Small intestine (tissue), 7 donors: ENCODE data around the gene LRP1. TPM values are rescaled to one million over a fixed set of nuclear protein-coding genes. Genes with fewer than 3 reads are reported as not detected.

ENCODE experiments used
- DNase-seq, 2 donors: peaks; one replicate each; pipeline versions ENCODE4 v3.0.0 to v3.0.0-alpha.2; 2013
- FAIRE-seq: peaks from 2 replicates; lab custom pipeline; 2012; peaks lifted over from hg19 to GRCh38; lab: Jason Lieb, UNC
- H3K27ac ChIP-seq, 3 donors: one replicate each; pipeline ENCODE4 v1.5.1; 2013; ENCODE audit warnings: low read length in 2 of 3, mild to moderate bottlenecking in 2 of 3, control low read depth in 1 of 3, inconsistent platforms in 1 of 3, low read depth in 1 of 3, moderate library complexity in 1 of 3
- H3K27me3 ChIP-seq, 3 donors: one replicate each; pipeline ENCODE4 v1.6.1; 2013; ENCODE audit warnings: low read length in 3 of 3, inconsistent platforms in 1 of 3; ENCODE audit not compliant: control insufficient read depth in 3 of 3, insufficient read depth in 3 of 3
- H3K36me3 ChIP-seq, 3 donors: one replicate each; pipeline ENCODE4 v1.6.1; 2013; ENCODE audit warnings: low read length in 3 of 3, inconsistent platforms in 1 of 3, low read depth in 1 of 3, mild to moderate bottlenecking in 1 of 3, moderate library complexity in 1 of 3; ENCODE audit not compliant: control insufficient read depth in 3 of 3, insufficient read depth in 2 of 3
- H3K4me1 ChIP-seq, 3 donors: one replicate each; pipeline ENCODE4 v1.6.1; 2013; ENCODE audit warnings: low read length in 2 of 3, inconsistent platforms in 1 of 3, low read depth in 1 of 3, mild to moderate bottlenecking in 1 of 3, moderate library complexity in 1 of 3; ENCODE audit not compliant: control insufficient read depth in 3 of 3, insufficient read depth in 2 of 3
- H3K4me3 ChIP-seq, 3 donors: one replicate each; pipeline ENCODE4 v1.5.1; 2013; ENCODE audit warnings: low read length in 3 of 3, control low read depth in 1 of 3, inconsistent platforms in 1 of 3, low read depth in 1 of 3, mild to moderate bottlenecking in 1 of 3, moderate library complexity in 1 of 3
- H3K9me3 ChIP-seq, 2 donors: one replicate each; pipeline ENCODE4 v1.6.1; 2013; ENCODE audit warnings: low read depth in 1 of 2, low read length in 1 of 2; ENCODE audit not compliant: control insufficient read depth in 2 of 2, insufficient read depth in 1 of 2
- WGBS, 3 donors: extraction: QIAGEN DNeasy Blood & Tissue Kit; methylation state at CpG; one replicate each; pipeline ENCODE4 v1.1.7; 2013; 5-methylcytosine and 5-hydroxymethylcytosine counted together
- polyA plus RNA-seq, 4 donors: library from polyadenylated mRNA; stranded (reverse) in 3 of 4; unstranded in 1 of 4; fragments of 200-250 nt in 3 of 4; fragments of 120-200 nt in 1 of 4; gene quantifications; one replicate each; pipeline versions ENCODE4 v1.2.1 to v1.2.3, GENCODE V29; 2013
- donor health status: healthy with polysubstance abuse.
- donor health status: control.
- donor health status: control.
- donor health status: Bipolar disorder and iron deficiency.
- donor health status: healthy.

The LRP1 gene
- polyA plus RNA-seq, 4 donors, result 24.3 to 55.3 (median 41.6) TPM

GRCh38 chr12:57092876-57093414 is 35.3 kb upstream of the LRP1 start:
- Histone ChIP-seq H3K36me3 (peaks cover 0 to 73% (median 12%) of the 10 kb centered on the region in 3 donors), H3K27me3 (no peaks in the 10 kb centered on the region), H3K4me3 (no peak overlapping the region), H3K9me3 (no peaks in the 10 kb centered on the region), H3K27ac (peak overlapping the region in 1 of 3 donors; percentile 21), H3K4me1 (peaks cover 0 to 21% (median 0%) of the 10 kb centered on the region in 3 donors)
- FAIRE-seq, result no peak
- no peak for DNase-seq
- WGBS, 3 donors, result 83 to 87% (median 86%) methylated on average over 4 of the region's 4 CpGs

DNA sequence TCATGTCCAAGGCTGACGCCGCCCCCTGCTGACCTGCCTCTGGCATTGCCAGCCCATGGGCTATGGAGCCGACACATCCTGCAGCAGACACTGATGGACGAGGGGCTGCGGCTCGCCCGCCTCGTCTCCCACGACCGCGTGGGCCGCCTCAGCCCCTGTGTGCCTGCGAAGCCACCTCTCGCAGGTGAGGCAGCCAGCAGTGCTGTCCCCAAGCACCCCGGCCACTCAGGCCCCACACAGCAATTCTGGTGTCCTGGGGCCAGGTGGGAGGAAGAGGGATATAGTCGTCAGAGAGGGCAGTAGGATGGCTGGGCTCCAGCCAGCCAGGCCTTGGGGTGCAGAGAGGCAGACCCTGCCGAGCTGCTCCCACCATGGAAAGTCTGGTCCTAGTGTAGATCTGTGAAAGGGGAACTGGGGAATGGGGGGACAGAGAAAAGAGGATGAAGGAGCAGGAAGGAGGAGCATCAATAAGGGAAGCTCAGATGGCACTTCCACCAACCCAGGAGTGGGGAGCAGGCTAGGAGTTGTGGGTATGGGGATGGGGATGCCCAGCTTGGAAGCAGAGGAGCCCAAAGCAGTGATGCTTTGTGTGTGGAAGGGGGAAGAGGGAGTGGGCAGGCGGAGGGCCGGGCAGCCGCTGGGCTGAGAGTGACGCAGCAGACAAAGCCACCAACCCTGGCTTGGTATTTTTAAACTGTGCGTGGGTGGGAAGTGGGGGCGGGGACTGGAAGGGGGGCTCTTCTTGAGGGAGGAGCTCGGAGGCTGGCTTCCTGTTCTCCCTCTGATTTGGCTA is 34.7 kb upstream of the LRP1 start:
- H3K27ac ChIP-seq, result peak overlapping the region in 2 of 3 donors; percentile 57 to 69
- H3K9me3 ChIP-seq, result no peaks in the 10 kb centered on the region
- H3K4me1 ChIP-seq, result peaks cover 0 to 17% (median 0%) of the 10 kb centered on the region in 3 donors
- DNase-seq (no peak), FAIRE-seq (no peak)
- no peaks in the 10 kb centered on the region for H3K27me3 ChIP-seq
- no peak overlapping the region for H3K4me3 ChIP-seq
- H3K36me3 ChIP-seq, result peaks cover 2 to 76% (median 15%) of the 10 kb centered on the region in 3 donors
- 44 to 73% (median 61%) methylated on average over 22 to 24 of the region's 24 CpGs for WGBS, 3 donors

DNA sequence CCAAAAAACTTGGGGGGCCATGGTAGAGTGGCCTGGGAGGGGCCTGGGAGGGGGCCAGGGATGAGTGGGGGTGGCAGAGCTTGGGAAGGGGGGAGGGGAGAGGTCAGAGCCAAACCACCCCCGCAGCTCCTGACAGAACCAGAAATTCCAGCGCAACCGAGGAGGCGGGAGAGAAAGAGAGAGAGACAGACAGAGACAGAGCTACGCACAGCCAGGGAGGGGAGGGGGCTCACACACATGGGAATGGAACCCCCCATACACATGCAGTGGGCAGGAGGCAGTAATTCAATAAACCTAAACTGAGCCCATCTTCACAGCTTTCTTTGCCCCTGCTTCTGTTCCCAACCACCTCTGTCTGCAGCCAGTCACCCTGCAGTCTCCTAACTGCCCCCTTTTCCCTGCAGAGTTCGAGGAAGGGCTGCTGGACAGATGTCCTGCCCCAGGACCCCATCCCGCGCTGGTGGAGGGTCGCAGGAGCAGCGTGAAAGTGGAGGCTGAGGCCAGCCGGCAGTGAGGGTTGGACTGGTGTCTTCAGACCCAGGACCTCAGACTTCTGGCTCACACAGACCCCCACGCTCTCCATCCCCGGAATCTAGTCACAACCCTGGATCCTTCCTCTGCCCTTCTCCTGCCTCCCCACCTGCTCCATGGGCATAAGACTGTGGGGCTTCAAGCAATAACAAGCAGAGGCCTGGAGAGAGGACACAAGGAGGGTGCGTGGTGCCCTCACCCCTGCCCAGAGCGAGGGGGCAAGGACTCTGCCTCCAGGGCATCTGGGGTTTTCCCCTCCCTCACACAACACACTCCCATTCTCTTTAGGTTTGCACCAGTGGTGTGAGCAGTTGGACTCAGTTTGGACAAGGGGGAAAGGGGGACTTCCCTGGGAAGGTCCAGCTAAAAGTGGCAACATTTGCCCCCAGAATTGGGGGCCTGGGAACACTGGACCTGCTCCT is 33.8 kb upstream of the LRP1 start:
- peaks cover 2 to 85% (median 19%) of the 10 kb centered on the region in 3 donors for H3K36me3 ChIP-seq
- H3K27ac ChIP-seq, result peak overlapping the region in 2 of 3 donors; percentile 17 to 78
- H3K4me1 ChIP-seq, result peaks cover 0 to 17% (median 0%) of the 10 kb centered on the region in 3 donors
- WGBS, 3 donors, result 54 to 77% (median 68%) methylated on average over 13 to 15 of the region's 15 CpGs
- no peaks in the 10 kb centered on the region for H3K9me3 ChIP-seq
- no peaks in the 10 kb centered on the region for H3K27me3 ChIP-seq
- DNase-seq (no peak), FAIRE-seq (no peak)
- H3K4me3 ChIP-seq, result no peak overlapping the region

DNA sequence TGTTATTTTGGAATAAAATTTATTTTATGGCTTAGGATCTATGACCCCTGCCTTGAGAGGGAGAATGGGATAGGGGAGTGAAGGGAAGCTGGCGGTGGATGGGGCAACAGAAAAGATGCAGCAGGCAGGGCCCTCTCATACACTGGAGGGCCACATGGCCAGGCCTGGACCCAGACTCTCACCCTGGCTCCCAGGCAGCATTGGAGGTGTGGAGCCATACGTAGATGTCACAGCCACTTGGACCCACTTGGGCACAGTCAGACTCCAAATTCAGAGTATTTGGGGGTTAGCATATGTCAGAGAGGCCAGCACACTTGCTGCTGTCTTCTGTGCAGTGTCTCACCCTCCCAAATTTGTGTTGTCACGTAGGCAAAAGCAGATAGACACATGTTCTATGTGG is 32.8 kb upstream of the LRP1 start:
- DNase-seq, result no peak
- Histone ChIP-seq H3K4me3 (no peak overlapping the region), H3K27me3 (no peaks in the 10 kb centered on the region), H3K9me3 (no peaks in the 10 kb centered on the region), H3K4me1 (peaks cover 0 to 18% (median 0%) of the 10 kb centered on the region in 3 donors), H3K27ac (no peak overlapping the region), H3K36me3 (peaks cover 6 to 90% (median 23%) of the 10 kb centered on the region in 3 donors)
- no peak for FAIRE-seq
- 85 to 97% (median 96%) methylated on average over 3 of the region's 3 CpGs for WGBS, 3 donors

- 59 to 81% (median 62%) methylated on average over 6 of the region's 6 CpGs for WGBS, 3 donors
- H3K36me3 ChIP-seq, result peaks cover 6 to 83% (median 23%) of the 10 kb centered on the region in 3 donors
- H3K4me1 ChIP-seq, result peaks cover 0 to 19% (median 0%) of the 10 kb centered on the region in 3 donors
- DNase-seq (peak in 1 of 2 donors; percentile 33), FAIRE-seq (no peak)
- H3K9me3 ChIP-seq, result no peaks in the 10 kb centered on the region
- H3K4me3 ChIP-seq, result no peak overlapping the region
- H3K27me3 ChIP-seq, result no peaks in the 10 kb centered on the region
- peak overlapping the region in 1 of 3 donors; percentile 11 for H3K27ac ChIP-seq
Observed at GRCh38 chr12:57096099-57096572, 32.1 kb upstream of the LRP1 start.

DNA sequence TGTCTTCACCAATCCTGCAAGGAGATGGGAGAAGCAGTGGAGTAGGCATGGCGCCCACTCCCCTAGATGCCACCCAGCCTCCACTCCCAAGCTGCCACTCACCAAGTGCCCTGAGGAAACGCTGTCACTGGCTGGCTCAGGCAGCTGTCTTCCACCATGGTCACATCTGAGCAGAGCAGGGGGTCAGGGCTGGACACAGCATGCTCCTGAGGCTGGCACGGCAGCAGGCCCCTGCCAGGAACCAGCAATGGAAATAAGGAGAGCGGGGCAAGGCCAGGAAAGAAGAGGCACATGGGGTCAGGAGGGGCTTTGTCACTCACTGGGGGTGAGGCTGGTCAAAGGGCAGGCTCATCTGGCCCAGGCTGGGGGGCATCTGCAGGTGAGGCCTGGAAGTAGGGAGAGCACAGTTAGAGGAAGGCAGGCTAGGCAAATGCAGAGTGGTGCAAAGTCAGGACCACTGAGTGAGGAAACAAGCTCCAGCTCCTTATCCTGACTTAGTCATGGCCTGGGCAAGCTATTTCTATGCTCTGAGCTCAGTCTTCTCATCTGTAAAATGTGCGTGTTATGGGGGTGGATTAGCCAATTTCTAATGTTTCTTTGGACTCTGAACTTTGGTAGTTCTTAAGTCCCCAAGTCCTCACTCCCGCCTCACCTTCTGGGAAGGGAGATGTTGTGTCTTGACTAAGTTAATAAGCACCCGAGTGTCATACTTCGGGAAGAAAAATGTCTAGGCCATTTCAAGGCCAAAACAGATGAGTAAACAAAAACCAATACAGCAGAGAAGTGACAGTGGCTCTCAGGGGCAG is 31.3 kb upstream of the LRP1 start:
- Histone ChIP-seq H3K9me3 (no peaks in the 10 kb centered on the region), H3K27me3 (no peaks in the 10 kb centered on the region), H3K4me3 (no peak overlapping the region), H3K27ac (peak overlapping the region in 1 of 3 donors; percentile 14), H3K36me3 (peaks cover 6 to 83% (median 21%) of the 10 kb centered on the region in 3 donors), H3K4me1 (peaks cover 0 to 25% (median 0%) of the 10 kb centered on the region in 3 donors)
- WGBS, 3 donors, result 73 to 84% (median 77%) methylated on average over 8 of the region's 8 CpGs
- DNase-seq (no peak), FAIRE-seq (no peak)

GRCh38 chr12:57097554-57097835 is 30.8 kb upstream of the LRP1 start:
- WGBS, 3 donors, result 88 to 92% (median 89%) methylated on average over 8 of the region's 8 CpGs
- Histone ChIP-seq H3K36me3 (peaks cover 6 to 83% (median 20%) of the 10 kb centered on the region in 3 donors), H3K4me1 (peaks cover 0 to 31% (median 2%) of the 10 kb centered on the region in 3 donors), H3K27ac (no peak overlapping the region), H3K9me3 (no peaks in the 10 kb centered on the region), H3K27me3 (no peaks in the 10 kb centered on the region), H3K4me3 (no peak overlapping the region)
- no peak for DNase-seq
- FAIRE-seq, result no peak
